NCI-H146 (cell line): ENCODE measurements around the gene RHOG.

Source experiments
- DNase-seq: peaks from one replicate; lab custom pipeline; 2025; lab: John Stamatoyannopoulos, UW

The RHOG gene

DNA sequence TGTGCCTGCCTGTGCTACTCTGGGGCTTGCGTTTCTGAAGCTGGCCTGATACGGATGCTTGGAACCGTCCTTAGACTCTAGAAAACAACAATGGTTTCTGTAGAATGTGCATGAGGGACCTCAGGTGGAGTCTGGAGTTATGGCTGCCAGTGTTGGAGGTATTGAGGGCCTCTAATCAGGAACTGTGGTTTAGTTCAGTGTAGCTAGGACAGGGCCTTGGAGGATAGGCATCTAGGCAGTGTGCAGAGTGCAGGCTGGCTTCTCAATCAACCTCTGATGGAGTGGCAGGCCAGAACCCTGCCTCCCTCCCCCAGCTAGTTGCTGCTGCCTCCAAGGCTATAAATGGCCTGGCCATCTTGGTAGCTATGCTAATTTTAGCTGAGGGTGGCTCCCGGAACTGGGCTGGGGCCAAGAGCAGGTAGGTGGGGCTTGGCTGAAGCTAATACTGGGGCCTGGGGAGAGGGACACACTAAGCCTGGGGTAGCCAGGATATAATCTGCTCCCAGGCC, 18.7 kb upstream of the RHOG start:
- DNase-seq = peak; percentile 31

GRCh38 chr11:3857628-3858027, 16.9 kb upstream of the RHOG start:
- no peak for DNase-seq

GRCh38 chr11:3856856-3857553, 16.2 kb upstream of the RHOG start:
- DNase-seq = no peak

DNA sequence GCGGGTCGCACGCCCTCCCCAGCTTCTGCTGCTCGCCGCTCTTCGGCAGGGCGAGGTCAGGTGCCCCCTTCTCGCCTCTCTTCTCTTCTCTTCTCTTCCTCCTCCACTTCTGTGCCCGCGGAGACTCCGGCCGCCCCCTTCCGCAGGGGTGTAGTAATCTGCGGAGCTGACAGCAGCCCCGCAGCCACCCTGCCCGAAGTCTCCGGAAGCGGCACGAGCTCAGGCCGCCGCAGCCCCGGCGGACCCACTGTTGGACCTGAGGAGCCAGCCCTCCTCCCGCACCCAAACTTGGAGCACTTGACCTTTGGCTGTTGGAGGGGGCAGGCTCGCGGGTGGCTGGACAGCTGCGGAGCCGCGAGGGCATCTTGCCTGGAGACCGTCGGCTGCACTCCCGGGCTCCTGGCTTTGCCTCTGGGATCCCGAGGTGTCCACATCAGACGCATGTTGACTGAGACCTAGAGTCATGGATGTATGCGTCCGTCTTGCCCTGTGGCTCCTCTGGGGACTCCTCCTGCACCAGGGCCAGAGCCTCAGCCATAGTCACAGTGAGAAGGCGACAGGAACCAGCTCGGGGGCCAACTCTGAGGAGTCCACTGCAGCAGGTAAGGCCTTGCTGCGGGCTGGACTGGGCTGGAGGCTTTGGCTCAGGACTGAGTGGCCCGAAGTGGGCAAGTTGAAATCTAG, 15.2 kb upstream of the RHOG start:
- peak; percentile 65 for DNase-seq

DNA sequence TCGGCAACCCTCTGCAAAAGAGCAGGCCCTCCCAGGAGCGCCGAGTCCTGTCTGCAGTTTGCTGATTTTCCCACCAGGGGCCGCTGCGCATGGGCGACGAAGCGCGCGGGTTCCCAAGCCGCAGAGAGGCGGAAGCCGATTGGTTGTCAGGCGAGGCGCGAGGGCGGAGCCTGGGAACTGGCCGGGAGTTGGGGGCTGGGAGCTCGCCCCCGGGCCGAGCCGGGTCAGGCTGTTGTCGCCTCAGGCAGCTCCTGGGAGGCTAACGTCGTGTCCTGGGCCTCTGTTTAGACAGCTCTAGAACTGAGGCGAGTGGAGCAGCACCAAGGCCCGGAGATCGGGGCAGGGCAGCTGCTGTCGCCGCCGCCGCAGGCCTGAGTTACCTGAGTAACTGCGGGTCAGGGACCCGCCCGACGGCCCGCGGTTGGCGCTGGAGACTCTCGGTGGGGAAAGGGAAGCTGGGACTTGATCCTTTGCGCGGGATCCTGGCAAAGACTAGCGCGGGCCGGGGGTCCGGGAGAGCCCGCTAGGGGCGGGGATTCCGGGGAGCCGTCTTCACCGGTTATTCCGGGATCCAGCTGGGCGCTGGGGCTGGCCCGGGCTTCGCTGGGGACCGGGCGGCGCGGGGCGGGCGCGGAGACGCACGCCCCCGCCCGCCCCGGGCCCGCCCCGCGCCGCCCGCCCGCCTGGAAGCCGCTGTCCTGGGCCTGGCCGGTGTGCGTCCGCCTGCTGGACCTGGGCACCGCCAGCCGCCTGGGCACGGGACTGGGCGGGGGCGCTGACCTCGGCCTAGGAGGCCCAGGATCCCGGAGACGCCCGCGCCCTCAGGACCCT, 14.4 kb upstream of the RHOG start, which contains the start of gene STIM1:
Gene STIM1 (plus strand): TSS at position 688 of the 831 bp plus-strand sequence. CDS start 607 bp downstream, outside the sequence.
- peak; percentile 93 for DNase-seq

DNA sequence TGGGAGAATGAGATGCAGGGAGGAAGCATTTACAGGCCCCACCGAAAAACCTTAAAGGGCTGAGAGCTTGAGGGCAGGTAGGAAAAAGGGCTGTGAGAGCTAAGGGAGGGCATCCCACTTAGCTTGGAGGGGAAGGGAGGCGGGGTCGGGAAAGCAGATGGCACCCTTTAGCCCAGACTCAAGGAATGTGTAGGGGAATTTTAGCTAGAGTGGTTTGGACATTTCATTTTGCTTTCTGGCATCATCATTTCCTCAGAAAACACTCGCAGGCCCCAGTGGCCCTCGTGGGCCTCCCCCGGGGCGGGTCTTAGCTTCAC, 13.9 kb upstream of the RHOG start:
- no peak for DNase-seq

DNA sequence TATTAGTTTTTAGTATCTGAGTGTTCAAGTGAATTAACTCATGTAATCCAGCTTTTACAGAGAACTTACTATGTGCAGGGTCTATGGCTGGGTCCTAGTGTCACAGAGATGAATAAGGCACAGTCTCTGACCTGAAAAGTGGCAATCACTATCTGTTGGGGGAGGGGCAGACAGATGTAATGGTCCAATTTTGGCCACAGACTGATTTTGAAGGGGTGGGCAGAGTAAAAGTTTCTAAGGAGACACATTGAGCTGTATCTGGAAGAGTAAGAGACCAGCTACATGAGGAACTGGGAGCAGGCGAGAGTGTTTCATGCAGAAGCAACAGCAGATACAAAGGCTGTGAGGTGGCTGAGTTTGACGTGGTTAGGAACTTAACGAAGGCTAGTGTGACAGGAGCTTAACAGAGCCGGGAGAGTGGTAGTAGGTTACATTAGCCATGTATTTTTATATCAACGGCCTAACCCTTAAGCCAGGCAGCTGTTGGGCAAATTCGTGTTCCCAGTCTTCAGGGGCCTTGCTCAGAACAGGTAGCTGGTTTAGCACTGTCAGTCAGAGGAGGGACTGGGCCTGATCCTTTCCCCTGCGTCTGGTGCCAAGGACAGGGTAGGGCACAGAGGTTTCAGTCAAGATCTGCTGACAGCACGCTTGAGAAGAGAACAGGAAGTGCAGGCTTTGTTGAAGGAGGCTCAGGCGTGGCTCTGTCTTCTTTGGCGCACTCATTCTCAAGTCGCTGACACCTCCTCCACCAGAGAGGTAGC, 13.3 kb upstream of the RHOG start:
- DNase-seq = no peak

- no peak for DNase-seq
Measured at GRCh38 chr11:3853545-3853842, 12.7 kb upstream of the RHOG start.

- DNase-seq = peak; percentile 29
Measured at GRCh38 chr11:3849297-3849874, 8.6 kb upstream of the RHOG start.

- DNase-seq = no peak
Measured at GRCh38 chr11:3845670-3846069, 4.9 kb upstream of the RHOG start.

GRCh38 chr11:3845246-3845645, 4.5 kb upstream of the RHOG start:
- no peak for DNase-seq

DNA sequence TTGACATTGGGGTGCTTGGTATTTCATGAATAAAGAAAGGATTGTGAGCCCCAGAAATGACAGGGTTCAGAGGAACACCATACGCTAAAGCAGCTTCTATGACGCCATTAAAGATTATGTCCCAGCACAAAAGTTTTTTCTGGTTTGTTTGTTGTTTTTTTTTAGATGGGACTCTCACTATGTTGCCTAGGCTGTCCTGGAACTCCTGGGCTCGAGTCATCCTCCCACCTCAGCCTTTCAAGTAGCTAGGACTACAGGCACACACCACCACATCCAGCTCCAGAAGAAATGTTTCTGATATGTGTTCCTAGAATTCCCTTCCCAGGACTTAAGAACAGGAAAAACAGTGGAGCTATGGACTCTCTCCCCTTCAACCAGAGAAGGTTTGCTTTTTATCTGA, 2.6 kb upstream of the RHOG start:
- DNase-seq = no peak

DNA sequence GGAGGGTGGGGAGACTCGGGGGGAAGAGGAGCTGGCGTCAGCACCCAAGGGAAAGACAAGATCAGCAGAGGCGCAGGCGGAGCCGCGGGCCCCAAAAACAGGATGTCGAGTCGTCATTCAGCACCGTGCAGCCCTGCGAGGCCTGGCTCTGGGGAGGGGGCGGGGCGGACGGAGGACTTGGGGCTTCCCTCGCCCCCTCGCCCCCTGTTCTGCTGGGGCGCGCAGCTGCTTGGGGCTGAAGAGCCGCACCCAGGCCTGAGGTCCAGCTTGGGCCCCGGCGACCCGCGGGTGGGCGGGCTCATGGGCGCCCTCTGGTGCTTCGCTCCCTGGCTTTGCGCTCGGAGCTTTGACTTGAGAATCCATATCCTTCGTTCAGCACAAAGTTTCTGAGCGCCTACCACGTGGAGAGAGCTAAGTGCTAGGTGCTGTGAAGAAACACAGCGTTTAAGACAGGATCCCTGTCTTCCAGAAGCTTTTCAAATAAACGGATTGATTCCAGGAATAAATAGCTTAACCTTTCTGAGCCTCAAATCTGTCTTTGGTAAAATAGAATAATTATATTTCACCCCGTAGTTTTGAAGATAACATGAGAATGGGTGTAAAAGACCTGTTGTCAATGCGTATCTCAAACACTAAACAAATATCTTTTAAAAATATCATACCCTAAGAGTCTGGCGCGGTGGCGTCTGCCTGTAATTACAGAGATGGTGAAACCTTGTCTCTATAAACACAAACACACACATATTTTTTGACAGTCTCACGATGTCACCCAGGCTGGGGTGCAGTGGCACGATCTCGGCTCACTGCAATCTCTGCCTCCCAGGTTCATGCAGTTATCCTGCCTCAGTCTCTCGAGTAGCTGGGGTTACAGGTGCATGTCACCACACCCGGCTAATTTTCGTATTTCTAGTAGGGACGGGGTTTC, 929 bp upstream of the RHOG start:
- peak; percentile 84 for DNase-seq

DNA sequence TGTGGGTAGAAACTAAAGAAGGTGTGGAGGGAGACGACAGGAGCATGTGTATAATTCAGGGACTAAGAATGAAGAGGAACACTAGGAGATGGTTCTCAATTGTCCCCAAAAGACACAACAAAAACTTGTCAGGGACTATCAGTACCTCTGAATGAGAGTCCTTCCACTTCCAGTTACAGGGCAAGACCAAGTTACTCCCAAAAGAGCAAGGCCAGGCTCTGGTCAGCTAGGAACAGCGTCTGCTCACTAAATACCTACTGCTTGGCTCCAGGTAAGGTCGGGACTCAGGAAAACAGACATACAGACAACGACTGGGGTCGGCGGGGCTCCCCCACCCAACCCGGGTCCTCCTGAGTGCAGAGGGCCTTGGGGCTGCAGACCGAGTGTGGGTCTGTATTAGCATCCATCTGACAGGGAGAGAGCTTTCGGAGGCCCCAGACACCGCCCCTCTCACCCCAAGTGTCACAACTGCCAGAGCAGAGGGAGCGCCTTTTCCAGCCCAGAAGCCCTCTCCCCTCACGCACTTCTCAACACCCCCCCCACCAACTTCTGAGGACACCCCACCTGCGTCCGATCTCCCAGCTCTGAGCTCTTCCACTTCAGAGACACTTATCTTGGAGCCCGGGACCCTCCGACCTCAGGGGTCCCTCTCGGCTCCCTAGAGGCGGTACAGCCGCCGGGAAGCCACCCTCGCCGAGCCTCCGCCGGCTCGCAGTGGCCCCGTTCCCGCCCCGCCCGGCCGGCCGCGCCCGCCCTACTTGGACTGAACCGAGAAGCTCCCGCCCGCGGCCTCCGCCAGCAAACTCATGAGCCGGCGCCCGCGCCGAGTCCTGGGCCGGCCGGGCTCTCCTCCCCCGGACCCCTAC, 522 bp downstream of the RHOG start:
- peak; percentile 39 for DNase-seq

- DNase-seq = no peak
Measured at GRCh38 chr11:3838504-3838903, 2.3 kb downstream of the RHOG start.

- DNase-seq = no peak
Measured at GRCh38 chr11:3837793-3838192, 3.0 kb downstream of the RHOG start.

- no peak for DNase-seq
Measured at GRCh38 chr11:3836903-3837302, 3.9 kb downstream of the RHOG start.

- no peak for DNase-seq
Measured at GRCh38 chr11:3835751-3836150, 5.0 kb downstream of the RHOG start.

DNA sequence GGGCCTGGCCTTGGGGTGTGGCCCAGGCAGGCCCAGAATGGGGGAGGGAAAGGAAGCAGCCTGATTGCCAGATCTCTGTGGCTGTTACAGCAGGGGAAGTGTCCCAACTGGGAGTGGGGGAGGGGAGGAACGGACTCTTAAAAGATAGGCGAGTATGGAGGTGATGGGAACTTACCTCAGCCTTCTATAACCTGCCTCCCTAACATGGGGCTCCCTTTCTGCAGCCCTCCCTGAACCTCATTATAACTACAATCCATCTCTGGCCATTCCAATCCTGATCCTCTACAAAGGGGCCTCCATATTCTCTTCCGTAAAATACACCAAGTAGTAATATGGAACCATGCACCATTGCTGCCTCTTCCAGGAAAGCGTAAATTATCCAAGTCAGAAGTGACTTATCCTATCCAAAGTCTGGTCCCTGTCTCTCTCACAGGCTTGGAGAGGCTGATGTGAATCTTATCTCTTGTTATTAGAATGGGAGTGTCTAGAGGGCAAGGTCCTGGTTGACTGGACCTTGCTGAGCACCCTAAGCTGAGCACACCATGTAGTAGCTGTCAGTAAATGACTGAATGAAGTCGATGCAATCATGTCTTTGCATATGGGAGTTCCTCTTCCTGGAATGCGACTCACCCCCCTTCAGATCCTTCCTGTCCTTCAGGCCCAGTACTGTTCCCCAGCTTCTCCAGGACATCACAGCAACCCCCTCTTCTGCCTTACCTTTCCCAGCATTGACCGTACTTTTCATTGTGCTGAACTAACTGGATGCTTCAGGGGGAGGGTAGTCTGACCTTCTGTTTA, 5.9 kb downstream of the RHOG start:
- DNase-seq = no peak
